ENCODE measurements around the gene LHX2. TPM values are rescaled to one million over a fixed set of nuclear protein-coding genes. Genes with fewer than 3 reads are reported as not detected.
A peak's percentile ranks its signal among the peaks of the same experiment; 100 is the strongest.

The LHX2 gene
- total and polyA plus RNA-seq, 2 experiments from 2014 or later: not detected

GRCh38 chr9:124010665-124011321 lies 775 bp upstream of the LHX2 start:
- peaks cover 30% of the 10 kb centered on the region for H3K4me1 ChIP-seq (ENCODE audit: insufficient read depth)
- H3K9me3 ChIP-seq (ENCODE audit: low read depth): no peaks in the 10 kb centered on the region
- H3K79me2 ChIP-seq: no peaks in the 10 kb centered on the region
- no peak for DNase-seq (ENCODE audit: low spot score)
- H2AFZ ChIP-seq: no peak overlapping the region
- peaks cover 96% of the 10 kb centered on the region for H3K27me3 ChIP-seq
- TF ChIP-seq CTCF (IDR thresholded peaks at IDR 0.05; ENCODE audit: poor library complexity): peak; percentile 4
- TF ChIP-seq EZH2 (IDR thresholded peaks at IDR 0.05; ENCODE audit: borderline replicate concordance): no peak
- peak; percentile 51 for TF ChIP-seq EZH2phosphoT487 (IDR thresholded peaks at IDR 0.05; ENCODE audit: low read depth, severe bottlenecking, unreplicated experiment)
- H3K36me3 ChIP-seq (replicated peaks; ENCODE audit: insufficient read depth, low read depth): no peaks in the 10 kb centered on the region
- peak overlapping the region; percentile 87 for H3K4me2 ChIP-seq
- H3K4me3 ChIP-seq: no peak overlapping the region
- no peak overlapping the region for H3K27ac ChIP-seq
- no peaks in the 10 kb centered on the region for H3K9me2 ChIP-seq (replicated peaks; ENCODE audit: insufficient read depth)
- H4K20me1 ChIP-seq (ENCODE audit: insufficient read depth, poor library complexity, severe bottlenecking): peaks cover 4% of the 10 kb centered on the region
- 4% methylated on average over 34 of the region's 34 CpGs for WGBS (ENCODE audit: low lambda C conversion rate, missing lambda C conversion rate)

- H4K20me1 ChIP-seq (ENCODE audit: insufficient read depth, poor library complexity, severe bottlenecking): peaks cover 4% of the 10 kb centered on the region
- 6% methylated on average over 65 of the region's 83 CpGs for WGBS (ENCODE audit: low lambda C conversion rate, missing lambda C conversion rate)
- H3K4me3 ChIP-seq: no peak overlapping the region
Observed at GRCh38 chr9:124012368-124013301, 1.1 kb downstream of the LHX2 start.

More at GRCh38 chr9:124012368-124013301, 1.1 kb downstream of the LHX2 start:
- H3K4me2 ChIP-seq: peak overlapping the region; percentile 87
- H3K79me2 ChIP-seq: no peaks in the 10 kb centered on the region
- no peaks in the 10 kb centered on the region for H3K36me3 ChIP-seq (replicated peaks; ENCODE audit: insufficient read depth, low read depth)
- H3K9me3 ChIP-seq (ENCODE audit: low read depth): no peaks in the 10 kb centered on the region
- no peaks in the 10 kb centered on the region for H3K9me2 ChIP-seq (replicated peaks; ENCODE audit: insufficient read depth)
- no peak overlapping the region for H3K27ac ChIP-seq
- H2AFZ ChIP-seq: no peak overlapping the region
- H3K4me1 ChIP-seq (ENCODE audit: insufficient read depth): peaks cover 34% of the 10 kb centered on the region
- peak; percentile 90 for TF ChIP-seq EZH2 (IDR thresholded peaks at IDR 0.05; ENCODE audit: borderline replicate concordance)
- TF ChIP-seq CTCF (IDR thresholded peaks at IDR 0.05; ENCODE audit: poor library complexity): no peak
- TF ChIP-seq EZH2phosphoT487 (IDR thresholded peaks at IDR 0.05; ENCODE audit: low read depth, severe bottlenecking, unreplicated experiment): peak; percentile 81
- H3K27me3 ChIP-seq: peaks cover 96% of the 10 kb centered on the region
- DNase-seq (ENCODE audit: low spot score): no peak
